ENCODE measurements around the gene ATP11A. TPM values are rescaled to one million over a fixed set of nuclear protein-coding genes. Genes with fewer than 3 reads are reported as not detected.

ATP11A gene
- total RNA-seq, 2 donors from 2014 or later = 10.9 to 89.3 TPM

DNA sequence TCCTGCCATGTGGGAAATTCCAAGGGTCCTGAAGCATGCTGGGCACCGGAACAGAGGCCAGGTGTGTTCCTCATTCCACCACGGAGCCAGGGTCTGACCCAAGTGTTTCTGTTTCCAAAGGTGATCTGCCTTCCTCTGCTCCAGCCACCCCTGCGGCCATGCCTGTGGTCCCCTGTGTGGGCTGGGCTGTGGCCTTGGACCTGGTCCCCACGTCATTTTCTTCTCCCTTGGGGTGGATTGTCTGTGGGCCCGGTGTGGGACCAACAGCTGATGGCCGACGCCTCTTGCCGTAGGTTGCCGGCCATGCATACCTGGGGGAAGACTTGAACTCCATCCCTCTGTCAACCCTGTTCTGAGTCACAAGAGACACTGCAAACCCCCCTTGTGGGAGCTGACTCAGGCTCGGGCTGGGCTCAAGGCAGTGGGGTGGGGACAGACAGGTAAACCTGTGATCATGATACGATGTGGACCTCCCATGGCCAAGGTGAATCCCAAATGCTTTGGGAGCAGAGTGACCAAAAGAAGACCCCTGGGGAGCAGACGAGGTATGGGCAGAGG lies 35.0 kb downstream of the ATP11A start:
- Histone ChIP-seq H3K4me1 (replicated peaks) (no peaks in the 10 kb centered on the region), H3K36me3 (no peaks in the 10 kb centered on the region), H3K27ac (no peak overlapping the region), H3K4me3 (no peak overlapping the region), H3K9me3 (no peaks in the 10 kb centered on the region), H3K27me3 (replicated peaks; ENCODE audit: insufficient read depth) (no peaks in the 10 kb centered on the region)
- intact Hi-C loops (cut with DNase I) = no loop called here
- DNase-seq (ENCODE audit: low spot score) = no peak
- WGBS = 97% methylated on average over 12 of the region's 12 CpGs
- TF ChIP-seq POLR2A (IDR thresholded peaks at IDR 0.05) = no peak
- no peak for TF ChIP-seq POLR2AphosphoS5 (IDR thresholded peaks at IDR 0.05)
- TF ChIP-seq, protein P1, sequence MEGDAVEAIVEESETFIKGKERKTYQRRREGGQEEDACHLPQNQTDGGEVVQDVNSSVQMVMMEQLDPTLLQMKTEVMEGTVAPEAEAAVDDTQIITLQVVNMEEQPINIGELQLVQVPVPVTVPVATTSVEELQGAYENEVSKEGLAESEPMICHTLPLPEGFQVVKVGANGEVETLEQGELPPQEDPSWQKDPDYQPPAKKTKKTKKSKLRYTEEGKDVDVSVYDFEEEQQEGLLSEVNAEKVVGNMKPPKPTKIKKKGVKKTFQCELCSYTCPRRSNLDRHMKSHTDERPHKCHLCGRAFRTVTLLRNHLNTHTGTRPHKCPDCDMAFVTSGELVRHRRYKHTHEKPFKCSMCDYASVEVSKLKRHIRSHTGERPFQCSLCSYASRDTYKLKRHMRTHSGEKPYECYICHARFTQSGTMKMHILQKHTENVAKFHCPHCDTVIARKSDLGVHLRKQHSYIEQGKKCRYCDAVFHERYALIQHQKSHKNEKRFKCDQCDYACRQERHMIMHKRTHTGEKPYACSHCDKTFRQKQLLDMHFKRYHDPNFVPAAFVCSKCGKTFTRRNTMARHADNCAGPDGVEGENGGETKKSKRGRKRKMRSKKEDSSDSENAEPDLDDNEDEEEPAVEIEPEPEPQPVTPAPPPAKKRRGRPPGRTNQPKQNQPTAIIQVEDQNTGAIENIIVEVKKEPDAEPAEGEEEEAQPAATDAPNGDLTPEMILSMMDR (IDR thresholded peaks at IDR 0.05) = no peak

DNA sequence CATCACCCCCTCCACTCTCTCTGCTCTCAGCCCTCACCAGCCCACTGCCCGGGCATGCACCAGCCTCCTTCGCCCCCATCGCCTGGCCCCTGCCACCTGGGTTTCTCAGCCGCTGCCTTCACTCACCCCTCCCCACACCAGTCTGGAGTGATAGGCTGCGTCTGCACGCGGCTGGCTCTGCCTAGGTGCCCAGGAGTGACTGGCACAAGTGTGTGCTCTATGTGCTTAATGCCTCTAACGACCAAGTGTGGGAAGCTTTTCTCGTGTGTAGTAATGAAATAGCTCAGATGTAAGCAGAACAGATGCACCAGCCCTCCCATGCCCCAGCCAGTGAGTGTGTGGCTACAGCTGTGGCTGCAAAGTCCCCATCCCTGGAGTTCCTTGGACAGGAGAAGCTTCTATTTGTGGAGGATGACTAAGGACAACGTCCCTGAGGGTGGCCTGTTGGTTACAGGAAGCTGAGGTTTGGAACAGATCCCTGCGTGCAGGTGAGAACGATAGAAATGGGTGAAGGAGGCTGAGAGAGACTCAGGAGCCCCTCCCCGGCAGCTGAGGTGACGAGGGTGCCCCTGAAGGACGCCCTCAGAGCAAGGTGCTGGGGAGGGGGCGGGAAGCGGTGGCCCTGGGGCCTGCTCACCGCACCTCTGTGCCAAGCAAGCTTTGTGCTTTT lies 35.6 kb downstream of the ATP11A start:
- no peak overlapping the region for H3K4me3 ChIP-seq
- no peaks in the 10 kb centered on the region for H3K4me1 ChIP-seq (replicated peaks)
- 53% methylated on average over 18 of the region's 18 CpGs for WGBS
- H3K27ac ChIP-seq = no peak overlapping the region
- no peaks in the 10 kb centered on the region for H3K9me3 ChIP-seq
- no peaks in the 10 kb centered on the region for H3K27me3 ChIP-seq (replicated peaks; ENCODE audit: insufficient read depth)
- H3K36me3 ChIP-seq = no peaks in the 10 kb centered on the region
- intact Hi-C loops (cut with DNase I) = no loop called here
- TF ChIP-seq POLR2A (IDR thresholded peaks at IDR 0.05) (no peak), POLR2AphosphoS5 (IDR thresholded peaks at IDR 0.05) (no peak)
- TF ChIP-seq, protein P1 (IDR thresholded peaks at IDR 0.05) = no peak
- DNase-seq (ENCODE audit: low spot score) = no peak

DNA sequence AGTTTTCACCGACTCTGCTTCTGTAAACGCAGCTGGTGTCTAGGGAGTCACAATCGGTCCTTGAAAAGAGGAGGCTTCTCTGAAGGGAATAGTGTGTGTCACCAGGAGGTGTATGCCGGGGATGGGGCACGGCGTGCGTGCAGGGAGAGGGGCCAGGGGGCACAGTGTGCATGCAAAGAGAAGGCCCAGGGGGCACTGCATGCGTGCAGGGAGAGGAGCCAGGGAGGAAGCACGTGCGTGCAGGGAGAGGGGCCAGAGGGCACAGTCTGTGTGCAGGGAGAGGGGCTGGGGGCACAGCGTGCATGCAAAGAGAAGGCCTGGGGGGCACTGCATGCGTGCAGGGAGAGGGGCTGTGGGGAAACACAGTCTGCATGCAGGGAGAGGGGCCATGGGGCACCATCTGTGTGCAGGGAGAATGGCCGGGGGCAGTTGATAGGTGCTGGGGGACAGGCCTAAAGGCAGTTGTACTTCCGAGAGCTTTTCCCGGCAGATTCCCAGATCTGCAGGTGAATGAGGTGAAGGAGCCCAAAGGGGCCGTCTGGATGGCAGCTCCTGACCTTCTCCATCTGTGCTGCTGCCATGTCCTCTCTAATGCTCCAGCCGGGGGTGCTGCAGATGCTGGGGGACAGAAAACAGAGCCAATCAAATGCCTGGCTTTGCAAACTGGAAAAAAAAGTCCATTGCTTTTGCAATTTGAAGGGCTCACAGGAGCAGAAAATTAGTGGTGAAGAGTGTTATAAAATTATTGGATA lies 36.4 kb downstream of the ATP11A start:
- intact Hi-C loops (cut with DNase I) = no loop called here
- no peaks in the 10 kb centered on the region for H3K9me3 ChIP-seq
- no peak overlapping the region for H3K27ac ChIP-seq
- DNase-seq (ENCODE audit: low spot score) = no peak
- 65% methylated on average over 17 of the region's 17 CpGs for WGBS
- no peaks in the 10 kb centered on the region for H3K4me1 ChIP-seq (replicated peaks)
- H3K36me3 ChIP-seq = no peaks in the 10 kb centered on the region
- H3K4me3 ChIP-seq = no peak overlapping the region
- TF ChIP-seq, protein P1 (IDR thresholded peaks at IDR 0.05) = no peak
- TF ChIP-seq POLR2AphosphoS5 (IDR thresholded peaks at IDR 0.05) (no peak), POLR2A (IDR thresholded peaks at IDR 0.05) (no peak)
- H3K27me3 ChIP-seq (replicated peaks; ENCODE audit: insufficient read depth) = no peaks in the 10 kb centered on the region

DNA sequence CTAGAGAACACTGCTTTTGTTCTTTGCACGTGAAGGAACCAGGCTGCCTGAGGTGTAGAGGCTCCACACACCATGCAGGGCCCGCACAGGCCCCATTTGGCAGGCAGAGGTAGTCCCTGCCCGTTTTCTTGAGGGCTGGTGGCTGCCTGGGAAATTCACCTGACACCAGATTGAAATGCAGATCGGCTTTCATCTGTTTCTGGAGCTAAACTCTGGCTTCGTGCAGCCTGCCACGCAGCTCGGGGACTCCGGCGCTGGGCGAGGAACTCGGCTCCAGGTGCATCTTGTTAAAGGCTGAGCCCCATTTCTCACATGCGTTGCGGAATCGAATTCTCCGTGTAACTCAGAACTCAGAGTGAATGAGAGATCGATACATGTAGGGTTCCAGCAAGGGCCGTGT lies 37.7 kb downstream of the ATP11A start:
- intact Hi-C loops (cut with DNase I) = no loop called here

More for the DNA sequence above, 37.7 kb downstream of the ATP11A start:
- Histone ChIP-seq H3K27me3 (replicated peaks; ENCODE audit: insufficient read depth) (no peaks in the 10 kb centered on the region), H3K27ac (no peak overlapping the region), H3K9me3 (no peaks in the 10 kb centered on the region), H3K4me1 (replicated peaks) (no peaks in the 10 kb centered on the region), H3K4me3 (no peak overlapping the region), H3K36me3 (no peaks in the 10 kb centered on the region)
- 84% methylated on average over 17 of the region's 17 CpGs for WGBS
- DNase-seq (ENCODE audit: low spot score) = no peak
- TF ChIP-seq, protein P1 (IDR thresholded peaks at IDR 0.05) = no peak
- TF ChIP-seq POLR2A (IDR thresholded peaks at IDR 0.05) (no peak), POLR2AphosphoS5 (IDR thresholded peaks at IDR 0.05) (no peak)
